Osteoblast (primary cell): ENCODE measurements around the gene PDZRN3. TPM values are rescaled to one million over a fixed set of nuclear protein-coding genes. Genes with fewer than 3 reads are reported as not detected.

Source experiments
- DNase-seq: peaks from one replicate; pipeline ENCODE4 v3.0.0; 2011; ENCODE audit warnings: low spot score, mixed read lengths; ENCODE audit not compliant: insufficient read length; ENCODE audit errors: missing footprints
- H2AFZ ChIP-seq: 2 replicates; pipeline ENCODE4 v1.6.0; 2011; ENCODE audit warnings: mild to moderate bottlenecking, low read length
- H3K27ac ChIP-seq: 2 replicates; pipeline ENCODE4 v1.5.1; 2011; ENCODE audit warnings: mild to moderate bottlenecking, low read depth, low read length, moderate library complexity
- H3K27me3 ChIP-seq: 2 replicates; pipeline ENCODE4 v1.6.0; 2012; ENCODE audit warnings: mild to moderate bottlenecking, control low read depth, inconsistent platforms, low read length, moderate library complexity; ENCODE audit not compliant: insufficient read depth
- H3K36me3 ChIP-seq: 2 replicates; pipeline ENCODE4 v1.5.1; 2011; ENCODE audit warnings: mild to moderate bottlenecking, low read length, control low read depth, moderate library complexity; ENCODE audit not compliant: insufficient read depth
- H3K4me1 ChIP-seq: 2 replicates; pipeline ENCODE4 v1.5.1; 2011; ENCODE audit warnings: mild to moderate bottlenecking, low read length, control low read depth, moderate library complexity; ENCODE audit not compliant: insufficient read depth
- H3K4me2 ChIP-seq: 2 replicates; pipeline ENCODE4 v1.6.0; 2011; ENCODE audit warnings: mild to moderate bottlenecking, low read length; ENCODE audit not compliant: insufficient read depth
- H3K4me3 ChIP-seq: fragments of 200-600 bp; sonication (generic); 3 replicates; pipeline ENCODE4 v1.5.1; 2012; ENCODE audit warnings: mild to moderate bottlenecking, low read length, inconsistent platforms; ENCODE audit not compliant: insufficient read depth
- H3K79me2 ChIP-seq: 2 replicates; pipeline ENCODE4 v1.6.0; 2012; ENCODE audit warnings: mild to moderate bottlenecking, low read length, control low read depth, inconsistent platforms; ENCODE audit not compliant: insufficient read depth
- H3K9me3 ChIP-seq: 2 replicates; pipeline ENCODE4 v1.5.1; 2011; ENCODE audit warnings: low read depth, low read length, control low read depth
- H4K20me1 ChIP-seq: 2 replicates; pipeline ENCODE4 v1.6.0; 2012; ENCODE audit warnings: mild to moderate bottlenecking, low read length, control low read depth; ENCODE audit not compliant: insufficient read depth
- total RNA-seq: library from RNA; depleted of rRNA; stranded (reverse); fragments of >200 nt; gene quantifications from 2 replicates; pipeline ENCODE4 v1.2.3, GENCODE V29; 2012
- TF ChIP-seq, protein P1 (sequence below): IDR thresholded peaks from 2 replicates; pipeline ENCODE4 v1.5.1; 2011; ENCODE audit warnings: mild to moderate bottlenecking, low read depth, low read length, moderate library complexity; ENCODE audit errors: extremely low read depth

PDZRN3 gene
- total RNA-seq, 1 donor: 26.4 TPM

- TF ChIP-seq, protein P1, sequence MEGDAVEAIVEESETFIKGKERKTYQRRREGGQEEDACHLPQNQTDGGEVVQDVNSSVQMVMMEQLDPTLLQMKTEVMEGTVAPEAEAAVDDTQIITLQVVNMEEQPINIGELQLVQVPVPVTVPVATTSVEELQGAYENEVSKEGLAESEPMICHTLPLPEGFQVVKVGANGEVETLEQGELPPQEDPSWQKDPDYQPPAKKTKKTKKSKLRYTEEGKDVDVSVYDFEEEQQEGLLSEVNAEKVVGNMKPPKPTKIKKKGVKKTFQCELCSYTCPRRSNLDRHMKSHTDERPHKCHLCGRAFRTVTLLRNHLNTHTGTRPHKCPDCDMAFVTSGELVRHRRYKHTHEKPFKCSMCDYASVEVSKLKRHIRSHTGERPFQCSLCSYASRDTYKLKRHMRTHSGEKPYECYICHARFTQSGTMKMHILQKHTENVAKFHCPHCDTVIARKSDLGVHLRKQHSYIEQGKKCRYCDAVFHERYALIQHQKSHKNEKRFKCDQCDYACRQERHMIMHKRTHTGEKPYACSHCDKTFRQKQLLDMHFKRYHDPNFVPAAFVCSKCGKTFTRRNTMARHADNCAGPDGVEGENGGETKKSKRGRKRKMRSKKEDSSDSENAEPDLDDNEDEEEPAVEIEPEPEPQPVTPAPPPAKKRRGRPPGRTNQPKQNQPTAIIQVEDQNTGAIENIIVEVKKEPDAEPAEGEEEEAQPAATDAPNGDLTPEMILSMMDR: no peak
- no peaks in the 10 kb centered on the region for H3K27me3 ChIP-seq
- no peak overlapping the region for H3K4me3 ChIP-seq
- no peak for DNase-seq
- no peaks in the 10 kb centered on the region for H4K20me1 ChIP-seq
- no peak overlapping the region for H3K27ac ChIP-seq
- no peak overlapping the region for H2AFZ ChIP-seq
- H3K36me3 ChIP-seq: no peaks in the 10 kb centered on the region
- peaks cover 17% of the 10 kb centered on the region for H3K79me2 ChIP-seq
- no peak overlapping the region for H3K4me2 ChIP-seq
- H3K4me1 ChIP-seq: peaks cover 13% of the 10 kb centered on the region
- H3K9me3 ChIP-seq: no peaks in the 10 kb centered on the region
These were observed 114.0 kb downstream of the PDZRN3 start for GRCh38 chr3:73510784-73511183.

DNA sequence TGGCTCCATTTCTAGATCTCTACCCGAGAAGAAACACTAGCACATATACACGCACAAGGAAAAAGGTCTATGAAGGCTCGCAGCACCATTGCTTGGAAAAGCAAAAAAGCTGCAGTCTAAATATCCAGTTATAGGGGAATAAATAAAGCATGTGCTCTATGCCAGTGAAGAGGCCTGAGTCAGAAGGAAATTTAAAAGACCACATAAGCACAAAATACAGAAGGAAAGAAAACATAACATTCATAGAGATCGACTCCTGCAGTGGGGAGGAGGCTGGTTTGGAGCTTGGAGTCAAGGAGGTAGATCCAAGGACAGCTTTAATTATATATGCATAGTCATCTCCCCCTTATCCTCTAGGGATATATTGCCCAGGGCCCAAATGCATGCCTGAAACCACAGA, 114.4 kb downstream of the PDZRN3 start:
- TF ChIP-seq, protein P1: no peak
- H4K20me1 ChIP-seq: no peaks in the 10 kb centered on the region
- no peak overlapping the region for H3K4me2 ChIP-seq
- no peak overlapping the region for H3K27ac ChIP-seq
- peaks cover 18% of the 10 kb centered on the region for H3K79me2 ChIP-seq
- H3K4me3 ChIP-seq: no peak overlapping the region
- DNase-seq: no peak
- no peaks in the 10 kb centered on the region for H3K36me3 ChIP-seq
- no peaks in the 10 kb centered on the region for H3K27me3 ChIP-seq
- no peak overlapping the region for H2AFZ ChIP-seq
- peaks cover 13% of the 10 kb centered on the region for H3K4me1 ChIP-seq
- no peaks in the 10 kb centered on the region for H3K9me3 ChIP-seq

DNA sequence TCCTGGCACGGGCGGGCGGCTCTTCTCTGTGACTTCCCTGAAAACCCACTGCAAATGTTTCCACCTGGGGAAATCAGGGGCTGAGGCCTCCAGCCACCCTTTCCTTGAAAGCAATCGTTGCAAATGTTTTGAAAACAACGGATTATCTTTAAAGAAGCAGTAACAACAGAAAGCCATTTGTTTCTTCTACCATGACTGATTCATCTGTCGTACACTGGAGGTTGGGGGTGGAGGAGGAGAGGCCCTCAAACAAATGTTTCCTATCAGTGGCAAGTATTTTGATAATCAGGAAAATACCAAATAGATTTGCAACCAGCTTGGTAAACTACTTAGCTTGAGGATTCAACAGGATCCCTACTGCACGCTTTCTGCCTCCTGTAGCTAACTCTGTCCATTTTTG, 114.9 kb downstream of the PDZRN3 start:
- TF ChIP-seq, protein P1: no peak
- Histone ChIP-seq H4K20me1 (no peaks in the 10 kb centered on the region), H3K4me2 (no peak overlapping the region), H3K4me1 (peaks cover 13% of the 10 kb centered on the region), H2AFZ (peak overlapping the region; percentile 40), H3K4me3 (no peak overlapping the region), H3K27me3 (no peaks in the 10 kb centered on the region), H3K9me3 (no peaks in the 10 kb centered on the region), H3K79me2 (peaks cover 18% of the 10 kb centered on the region), H3K27ac (no peak overlapping the region), H3K36me3 (no peaks in the 10 kb centered on the region)
- peak; percentile 72 for DNase-seq

DNA sequence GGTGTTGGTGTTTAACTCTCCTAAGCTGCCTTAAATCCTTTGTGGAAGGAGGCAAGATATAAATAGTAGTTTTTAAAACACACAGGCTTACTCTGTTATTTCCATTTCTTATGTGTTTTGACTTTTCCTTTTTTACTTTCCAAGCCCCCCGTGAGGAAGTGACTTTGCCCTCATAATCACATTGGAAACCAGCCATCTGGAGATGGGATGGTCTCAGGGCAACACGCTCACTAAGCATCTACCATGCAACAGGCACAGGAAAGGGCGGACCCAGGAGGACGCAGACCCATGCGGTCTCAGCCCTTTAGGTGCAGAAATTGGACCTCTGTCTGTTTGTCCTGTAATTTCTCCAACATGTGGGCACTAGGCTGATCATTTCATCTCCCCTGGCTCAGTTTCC, 115.7 kb downstream of the PDZRN3 start:
- Histone ChIP-seq H3K4me2 (no peak overlapping the region), H2AFZ (no peak overlapping the region), H3K27me3 (no peaks in the 10 kb centered on the region), H3K27ac (peak overlapping the region; percentile 2), H3K79me2 (peaks cover 22% of the 10 kb centered on the region), H3K4me1 (peaks cover 17% of the 10 kb centered on the region), H3K9me3 (no peaks in the 10 kb centered on the region), H4K20me1 (no peaks in the 10 kb centered on the region), H3K4me3 (no peak overlapping the region), H3K36me3 (no peaks in the 10 kb centered on the region)
- no peak for DNase-seq
- TF ChIP-seq, protein P1: no peak
